NCI-H2081 treated with DMSO at 0.1 percent for 48 hours (cell line): ENCODE results near the gene HMX1.

ENCODE experiments used
- DNase-seq: peaks from one replicate; lab custom pipeline; 2025; lab: John Stamatoyannopoulos, UW

The HMX1 gene

GRCh38 chr4:8909548-8909947, 37.9 kb upstream of the HMX1 start:
- DNase-seq: no peak

- no peak for DNase-seq
These were observed 36.7 kb upstream of the HMX1 start for GRCh38 chr4:8908206-8908893.

DNA sequence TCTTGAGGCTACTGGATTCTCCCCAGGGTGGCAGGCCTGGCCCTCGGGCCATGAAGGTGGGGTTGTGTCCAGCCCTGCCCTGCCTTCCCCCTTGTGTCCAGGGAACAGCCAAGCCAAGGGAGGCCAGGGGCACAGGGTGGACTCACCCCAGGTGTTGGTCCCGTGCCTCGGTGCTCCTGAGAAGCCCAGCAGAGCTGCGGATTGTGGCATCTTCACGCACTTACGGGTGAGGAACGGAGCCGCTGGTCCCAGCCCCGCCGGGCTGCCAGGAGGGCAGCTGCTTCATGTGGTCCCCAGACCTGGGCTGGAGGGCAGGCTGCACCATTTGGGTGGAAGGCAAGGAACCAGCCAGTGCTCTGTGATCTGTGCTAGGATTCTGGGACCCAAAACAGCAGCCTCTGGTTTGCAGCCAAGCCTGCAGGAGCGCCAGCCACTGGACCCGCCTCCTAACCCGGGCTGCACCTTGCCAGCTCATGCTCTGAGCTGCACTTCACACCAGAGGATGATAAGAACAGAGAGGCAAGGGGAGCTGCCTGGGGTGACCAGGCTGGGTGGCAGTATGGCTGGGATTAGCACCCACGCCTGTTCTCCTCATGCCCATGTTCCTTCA, 36.1 kb upstream of the HMX1 start:
- no peak for DNase-seq

DNA sequence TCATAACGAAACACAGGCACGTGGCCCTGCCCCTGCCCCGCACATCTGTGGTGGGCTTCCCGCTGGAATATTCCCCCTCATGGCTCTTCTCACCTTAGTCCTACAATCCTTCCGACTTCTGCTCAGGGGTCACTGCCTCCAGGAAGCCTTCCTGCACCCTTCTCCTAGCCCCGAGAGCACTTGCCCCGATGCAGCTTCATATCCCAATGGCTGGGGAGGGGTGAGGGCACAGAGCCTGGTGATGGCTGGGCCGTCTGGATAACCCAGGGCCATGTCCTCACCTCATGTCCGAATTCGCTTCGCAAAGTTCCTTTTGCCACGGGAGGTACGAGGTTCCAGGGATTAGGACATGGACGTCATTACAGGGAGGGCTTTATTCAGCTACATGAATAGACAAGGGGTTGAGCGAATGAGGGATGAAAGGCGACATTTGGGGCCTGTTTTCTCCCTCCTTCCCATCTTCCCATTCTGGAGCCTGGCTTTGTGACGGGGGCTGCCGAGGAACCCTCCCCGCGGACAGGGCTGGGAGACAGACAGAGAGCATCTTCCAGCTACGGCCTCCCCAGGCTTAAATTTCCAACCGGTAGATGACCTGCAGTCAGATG, 35.5 kb upstream of the HMX1 start:
- DNase-seq: no peak

- DNase-seq: no peak
These were observed 35.0 kb upstream of the HMX1 start for GRCh38 chr4:8906668-8906970.

DNA sequence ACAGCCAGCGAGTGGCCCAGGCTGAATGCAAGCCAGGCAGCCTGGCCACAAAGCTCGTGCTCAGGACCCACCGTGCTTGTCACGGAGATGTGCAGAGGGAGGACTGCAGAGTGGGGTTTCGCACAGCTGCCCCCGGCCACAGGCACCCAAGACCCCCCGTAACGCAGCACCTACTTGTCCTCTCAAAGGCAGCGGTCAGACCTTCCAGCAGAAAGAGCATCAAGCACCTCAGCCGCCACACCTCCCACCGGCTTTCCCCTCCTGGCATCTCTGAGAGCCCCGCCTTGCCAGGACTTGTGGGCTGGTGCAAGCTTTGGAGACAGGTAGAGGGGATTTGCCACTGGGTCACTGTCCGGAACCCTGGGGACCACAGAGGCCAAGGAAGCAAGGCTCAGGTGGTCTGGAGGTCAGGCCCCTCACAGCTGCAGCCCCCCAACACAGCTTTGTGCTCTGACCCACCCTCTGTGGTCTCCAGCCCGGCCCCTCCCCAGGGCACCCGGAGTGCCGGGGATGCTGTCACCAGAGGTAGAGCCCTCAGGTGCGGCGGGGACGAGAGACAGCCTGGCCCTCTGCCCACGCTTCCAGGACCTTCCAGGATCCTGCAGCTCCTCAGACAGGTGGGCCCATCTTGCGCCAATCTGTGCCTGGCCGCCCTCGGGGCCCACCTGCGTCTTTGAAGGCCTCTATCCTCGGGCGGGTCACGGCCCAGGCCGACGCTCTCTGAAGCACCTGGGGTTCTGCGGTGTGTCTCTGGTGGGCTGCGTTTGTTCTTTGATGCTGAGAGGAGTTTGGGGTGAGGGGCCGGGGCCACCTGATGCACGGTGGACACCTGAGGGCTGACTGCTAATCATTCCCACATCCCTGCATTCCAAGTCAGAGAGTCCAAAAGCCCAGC, 34.4 kb upstream of the HMX1 start:
- DNase-seq: no peak

DNA sequence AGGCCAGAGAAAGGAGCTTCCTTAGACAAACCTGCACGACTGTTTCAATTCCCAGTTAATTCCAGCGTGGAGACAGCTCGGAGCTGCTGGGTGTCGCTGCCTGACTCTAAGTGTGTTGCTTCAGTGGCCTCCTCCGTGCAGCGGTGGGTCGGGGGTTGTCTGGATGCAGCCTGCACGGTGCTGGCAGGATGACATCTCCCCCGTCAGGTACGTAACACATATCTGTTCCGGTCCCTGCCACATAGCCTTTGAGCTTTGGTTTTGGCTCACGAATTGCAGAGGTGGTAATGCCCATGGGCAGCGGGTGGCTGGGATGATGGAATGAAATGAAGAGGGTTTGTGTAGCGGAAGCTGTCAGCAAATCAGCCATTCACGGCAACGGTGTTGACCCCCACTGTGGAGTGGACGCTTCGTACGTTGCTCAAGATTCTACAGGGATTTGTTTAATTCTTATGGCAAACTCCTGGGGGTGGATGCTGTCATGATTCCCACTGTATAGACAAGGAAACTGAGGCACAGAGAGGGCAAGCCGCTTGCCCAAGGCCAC, 33.7 kb upstream of the HMX1 start:
- no peak for DNase-seq

GRCh38 chr4:8904666-8905065, 33.0 kb upstream of the HMX1 start:
- no peak for DNase-seq

GRCh38 chr4:8904041-8904501, 32.4 kb upstream of the HMX1 start:
- DNase-seq: no peak

GRCh38 chr4:8901335-8901734, 29.7 kb upstream of the HMX1 start:
- no peak for DNase-seq

DNA sequence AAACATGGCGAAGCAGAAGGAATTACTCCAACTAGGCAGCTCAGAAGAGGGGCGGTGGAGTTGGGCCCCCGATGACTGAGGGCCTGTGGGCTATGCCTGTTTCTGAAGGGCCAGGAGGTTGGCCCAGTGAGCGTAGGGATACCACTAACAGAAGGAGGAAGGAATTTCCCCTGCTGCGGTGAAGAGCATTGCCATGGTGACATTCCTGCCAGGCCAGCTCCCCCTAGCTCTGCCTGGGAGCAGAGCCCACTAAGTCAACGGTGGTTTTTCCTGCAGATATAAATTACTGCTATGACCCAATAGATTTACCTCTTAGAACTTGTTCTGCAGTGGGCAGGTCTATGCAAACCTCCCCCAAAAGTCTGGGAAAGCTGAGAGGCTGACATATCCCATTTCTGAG, 28.9 kb upstream of the HMX1 start:
- DNase-seq: no peak

DNA sequence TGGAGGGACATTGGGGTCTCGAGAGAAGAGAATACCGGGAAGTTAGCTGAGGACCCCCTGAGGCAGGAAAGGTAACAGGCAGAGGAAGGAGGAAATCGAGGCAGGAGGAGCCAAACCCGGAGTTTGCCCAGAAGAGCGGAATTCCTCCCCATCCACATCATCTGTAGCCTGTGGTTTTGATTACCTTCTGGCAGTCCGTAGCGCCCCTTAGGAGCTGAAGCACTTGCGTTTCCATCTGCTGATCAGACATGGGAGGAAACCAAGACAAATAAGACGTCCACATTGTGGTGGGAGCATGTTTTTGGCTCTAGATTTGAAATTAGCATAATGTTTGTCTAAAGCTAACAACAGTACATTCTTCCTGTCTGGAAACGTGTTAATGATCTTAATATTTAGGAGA, 26.8 kb upstream of the HMX1 start:
- DNase-seq: no peak

GRCh38 chr4:8897251-8898167, 25.9 kb upstream of the HMX1 start:
- no peak for DNase-seq

- DNase-seq: no peak
These were observed 24.9 kb upstream of the HMX1 start for GRCh38 chr4:8896506-8896905.

DNA sequence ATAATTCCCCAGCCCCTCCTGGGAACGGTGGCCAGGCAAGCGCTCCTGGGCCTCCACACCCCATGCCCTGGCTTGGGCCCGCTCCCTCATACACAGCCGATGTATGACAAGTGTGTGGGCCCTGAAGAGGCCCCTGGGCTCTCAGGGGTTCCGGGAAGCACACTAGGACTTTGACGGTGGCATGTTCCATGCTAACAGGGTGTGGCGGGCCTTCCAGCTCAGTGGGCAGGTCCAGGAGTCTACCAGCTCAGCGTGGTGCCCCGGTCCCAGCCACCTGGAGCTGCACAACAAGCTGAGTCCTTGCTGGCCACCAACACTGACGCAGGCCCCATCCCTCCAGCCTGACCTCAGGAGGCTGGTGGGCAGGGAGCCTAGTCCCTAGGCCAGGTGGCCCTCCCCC, 24.4 kb upstream of the HMX1 start:
- DNase-seq: no peak

DNA sequence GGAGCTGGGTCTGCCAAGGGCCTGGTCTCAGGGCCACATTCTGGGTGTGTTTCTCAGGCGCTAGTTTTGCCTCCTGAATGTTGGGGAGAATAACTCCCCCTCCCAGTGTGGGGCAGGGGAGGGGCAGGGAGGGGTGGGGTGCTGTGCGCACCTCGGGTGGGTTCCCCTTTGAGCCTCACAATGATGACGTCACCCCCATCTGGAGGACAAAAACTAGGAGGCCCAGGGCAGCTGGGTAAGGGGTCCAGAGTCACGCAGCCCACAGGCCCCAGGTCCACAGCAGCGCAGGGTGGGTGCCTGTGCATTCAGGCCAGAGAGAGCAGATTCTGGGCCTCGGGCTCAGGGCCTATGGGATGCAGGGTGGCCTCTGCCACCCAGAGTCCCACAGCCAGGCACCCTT, 23.7 kb upstream of the HMX1 start:
- no peak for DNase-seq

- no peak for DNase-seq
These were observed 22.8 kb upstream of the HMX1 start for GRCh38 chr4:8894424-8894816.

- no peak for DNase-seq
These were observed 22.2 kb upstream of the HMX1 start for GRCh38 chr4:8893624-8894423.

DNA sequence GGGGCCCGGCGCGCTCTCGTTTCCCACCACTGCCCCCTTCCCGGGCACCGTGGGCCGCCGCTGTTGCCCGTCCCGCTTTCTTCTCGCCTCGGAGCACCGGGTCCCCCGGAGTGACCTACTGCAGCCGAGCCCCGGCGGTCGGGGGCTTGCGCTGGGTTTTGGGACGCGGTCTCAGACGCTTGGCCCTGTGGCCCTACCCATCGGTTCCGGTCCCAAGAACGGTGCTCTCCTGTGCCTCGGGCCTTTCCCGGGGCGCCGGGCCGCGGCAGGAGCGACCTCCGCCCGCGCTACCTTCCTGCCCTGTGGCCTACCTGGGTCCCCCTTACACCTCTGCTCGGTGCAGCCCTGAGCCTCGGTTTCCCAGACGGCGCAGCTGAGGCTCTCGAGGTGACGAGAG, 21.6 kb upstream of the HMX1 start:
- DNase-seq: no peak

- no peak for DNase-seq
These were observed 21.1 kb upstream of the HMX1 start for GRCh38 chr4:8892556-8893226.
